ENCODE measurements around the gene LFNG. TPM values are rescaled to one million over a fixed set of nuclear protein-coding genes. Genes with fewer than 3 reads are reported as not detected.

LFNG gene
- total and polyA plus RNA-seq, 9 donors, result 0.86 to 8.2 (median 3.3) TPM

- Histone ChIP-seq H3K4me3 (no peak overlapping the region), H3K9me3 (no peaks in the 10 kb centered on the region), H3K27ac (no peak overlapping the region), H3K4me1 (ENCODE audit: insufficient read depth) (peaks cover 9% of the 10 kb centered on the region), H3K27me3 (no peaks in the 10 kb centered on the region), H3K36me3 (no peaks in the 10 kb centered on the region)
- TF ChIP-seq EP300 (IDR thresholded peaks at IDR 0.05) (no peak), POLR2A (IDR thresholded peaks at IDR 0.05) (no peak), CTCF (IDR thresholded peaks at IDR 0.05) (no peak)
- no peak for DNase-seq
- 27 to 32% (median 29%) methylated on average over 18 to 19 of the region's 19 CpGs for WGBS, 3 donors
- intact Hi-C loops (cut with DNase I), result no loop called here
These were observed 3.3 kb downstream of the LFNG start for GRCh38 chr7:2522780-2523433.

DNA sequence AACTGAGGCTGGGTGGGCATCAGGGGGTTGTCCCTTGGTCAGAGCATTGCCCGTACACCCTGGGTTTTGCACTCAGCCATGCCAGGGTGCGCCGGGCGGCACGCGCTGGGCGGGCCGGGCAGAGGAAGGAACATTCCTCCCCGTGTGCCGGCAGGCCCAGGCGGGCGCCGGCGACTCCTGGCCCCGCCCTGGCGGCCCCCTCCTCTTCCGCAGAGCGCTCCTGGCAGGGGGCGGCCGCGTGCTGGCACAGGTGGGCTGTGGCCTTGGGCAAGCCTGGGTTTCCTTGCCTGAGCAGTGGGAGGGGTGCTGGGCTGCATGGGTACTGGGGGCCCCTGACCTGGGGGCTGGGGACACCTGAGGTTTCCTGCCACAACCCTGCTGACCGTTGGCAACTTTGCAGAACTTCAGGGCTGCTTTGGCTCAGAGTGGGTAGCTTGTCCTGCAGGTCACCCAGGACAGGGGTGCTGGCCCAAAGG is 3.9 kb downstream of the LFNG start:
- 41 to 47% (median 46%) methylated on average over 6 to 22 of the region's 22 CpGs for WGBS, 3 donors
- Histone ChIP-seq H3K27me3 (no peaks in the 10 kb centered on the region), H3K4me1 (ENCODE audit: insufficient read depth) (peaks cover 9% of the 10 kb centered on the region), H3K4me3 (no peak overlapping the region), H3K27ac (no peak overlapping the region), H3K36me3 (no peaks in the 10 kb centered on the region), H3K9me3 (no peaks in the 10 kb centered on the region)
- DNase-seq, result no peak
- no peak for TF ChIP-seq POLR2A (IDR thresholded peaks at IDR 0.05)
- TF ChIP-seq CTCF (IDR thresholded peaks at IDR 0.05), result no peak
- no peak for TF ChIP-seq EP300 (IDR thresholded peaks at IDR 0.05)
- intact Hi-C loops (cut with DNase I), result no loop called here

DNA sequence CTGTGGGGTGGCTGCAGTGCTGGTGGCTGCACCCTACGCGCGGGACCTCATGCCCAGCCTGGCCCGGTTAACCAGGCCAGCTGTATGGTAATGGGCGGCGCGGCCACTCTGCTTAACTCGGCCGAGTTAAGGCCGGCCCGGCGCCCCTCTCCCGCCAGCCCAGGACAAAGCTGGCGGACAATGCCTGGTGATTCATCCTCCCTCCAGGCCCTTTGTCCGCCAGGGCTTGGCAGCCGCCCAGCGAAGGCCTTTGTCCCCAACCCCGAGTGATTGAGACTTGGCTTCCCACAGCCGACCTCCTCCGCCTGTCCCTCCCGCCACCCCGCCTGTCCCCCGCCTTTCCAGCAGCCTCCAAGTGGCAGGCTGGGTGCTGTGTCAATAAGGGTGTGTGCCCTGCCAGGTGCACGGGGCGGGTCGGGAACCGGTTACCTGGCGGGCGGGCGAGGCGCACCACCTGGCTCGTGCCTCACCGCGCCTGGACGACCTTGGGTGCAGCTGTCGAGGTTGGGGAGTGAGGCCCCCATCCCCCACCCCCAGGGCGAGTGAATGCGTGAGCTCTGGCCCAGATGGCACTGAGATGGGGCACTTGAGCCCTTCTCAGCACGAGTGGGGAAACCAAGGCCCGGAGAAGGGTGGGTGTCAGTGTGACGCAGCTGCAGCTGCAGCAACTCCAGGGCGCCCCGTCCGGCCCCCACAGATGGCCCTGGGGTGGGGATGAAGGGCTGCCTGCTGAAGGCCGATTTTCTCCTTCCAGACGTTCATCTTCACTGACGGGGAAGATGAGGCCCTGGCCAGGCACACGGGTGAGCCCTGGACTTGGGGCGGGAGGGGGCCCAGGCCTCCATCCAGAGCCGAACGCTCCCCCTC is 4.6 kb downstream of the LFNG start:
- Histone ChIP-seq H3K36me3 (no peaks in the 10 kb centered on the region), H3K27me3 (no peaks in the 10 kb centered on the region), H3K4me3 (no peak overlapping the region), H3K27ac (no peak overlapping the region), H3K4me1 (ENCODE audit: insufficient read depth) (peaks cover 9% of the 10 kb centered on the region), H3K9me3 (no peaks in the 10 kb centered on the region)
- intact Hi-C loops (cut with DNase I), result no loop called here
- TF ChIP-seq CTCF (IDR thresholded peaks at IDR 0.05) (no peak), POLR2A (IDR thresholded peaks at IDR 0.05) (no peak), EP300 (IDR thresholded peaks at IDR 0.05) (no peak)
- peak in 1 of 5 donors; percentile 48 for DNase-seq
- 63 to 70% (median 68%) methylated on average over 48 to 51 of the region's 51 CpGs for WGBS, 3 donors

DNA sequence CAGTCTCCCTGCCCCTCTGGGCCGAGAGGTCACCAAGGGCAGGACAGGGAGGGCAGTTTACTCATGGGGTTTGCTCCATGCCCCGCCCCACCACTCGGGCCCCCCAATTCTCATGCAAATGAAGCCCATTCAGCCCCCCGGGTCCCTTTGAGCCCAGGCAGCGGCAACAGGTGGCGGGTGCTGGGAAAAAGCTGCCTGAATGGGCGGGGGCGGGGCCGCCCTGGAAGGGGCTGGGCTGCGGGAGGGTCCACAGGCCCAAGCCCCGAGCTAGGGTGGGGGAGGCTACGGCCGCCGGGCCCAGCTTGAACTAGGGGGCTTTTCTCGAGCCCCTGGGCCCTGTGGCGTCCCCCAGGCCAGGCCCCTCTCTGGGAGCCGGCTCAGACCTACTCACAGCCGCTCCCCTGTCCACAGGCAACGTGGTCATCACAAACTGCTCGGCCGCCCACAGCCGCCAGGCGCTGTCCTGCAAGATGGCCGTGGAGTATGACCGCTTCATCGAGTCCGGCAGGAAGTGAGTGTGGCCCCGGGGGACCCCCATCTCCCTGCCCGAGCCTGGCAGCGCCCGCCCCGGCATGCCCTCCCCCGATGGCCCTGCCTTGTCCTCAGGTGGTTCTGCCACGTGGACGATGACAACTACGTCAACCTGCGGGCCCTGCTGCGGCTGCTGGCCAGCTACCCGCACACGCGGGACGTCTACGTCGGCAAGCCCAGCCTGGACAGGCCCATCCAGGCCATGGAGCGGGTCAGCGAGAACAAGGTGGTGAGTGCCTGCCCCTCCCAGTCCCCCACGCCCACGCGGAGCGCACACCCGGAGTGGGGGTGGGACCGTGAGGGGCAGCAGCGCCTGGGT is 5.5 kb downstream of the LFNG start:
- Histone ChIP-seq H3K4me1 (ENCODE audit: insufficient read depth) (peaks cover 9% of the 10 kb centered on the region), H3K27ac (no peak overlapping the region), H3K27me3 (no peaks in the 10 kb centered on the region), H3K4me3 (no peak overlapping the region), H3K9me3 (no peaks in the 10 kb centered on the region), H3K36me3 (no peaks in the 10 kb centered on the region)
- intact Hi-C loops (cut with DNase I), result no loop called here
- TF ChIP-seq CTCF (IDR thresholded peaks at IDR 0.05) (no peak), POLR2A (IDR thresholded peaks at IDR 0.05) (no peak), EP300 (IDR thresholded peaks at IDR 0.05) (no peak)
- no peak for DNase-seq
- 84 to 90% (median 89%) methylated on average over 42 to 53 of the region's 53 CpGs for WGBS, 3 donors
